ENCODE measurements around the gene ZEB1. TPM values are rescaled to one million over a fixed set of nuclear protein-coding genes. Genes with fewer than 3 reads are reported as not detected.
A peak's percentile ranks its signal among the peaks of the same experiment; 100 is the strongest.

The ZEB1 gene
- total and polyA plus RNA-seq, 9 of the 15 experiments (the other 6 are each of a cell fraction or from before 2014, with no cell fraction given), result 2.1 to 8.4 (median 4.9) TPM

GRCh38 chr10:31317652-31318381 is 1.2 kb upstream of the ZEB1 start:
- 28% methylated on average over 20 of the region's 21 CpGs for WGBS (ENCODE audit: insufficient coverage, low coverage, missing lambda C conversion rate)
- peaks cover 3 to 5% of the 10 kb centered on the region in 2 experiments; a peak in 3 of 5 replicates for H3K27me3 ChIP-seq (ENCODE audit: control insufficient read depth in 2 of 2, insufficient read depth in 2 of 2, low read length in 2 of 2)
- peak overlapping the region; percentile 84 to 95 for H3K9ac ChIP-seq (ENCODE audit: insufficient read depth in 1 of 2, low read depth in 2 of 2, low read length in 2 of 2)
- CTCF ChIA-PET (ENCODE audit: low intra/inter-chr PET ratio), result no interaction called here
- peak in 3 of 4 experiments; percentile 38 to 55 (median 49) for DNase-seq (ENCODE audit: extremely low read depth in 1 of 4, low spot score in 3 of 4)
- peaks cover 7 to 26% of the 10 kb centered on the region in 2 experiments; a peak in 3 of 5 replicates for H3K4me1 ChIP-seq (replicated peaks in 1 of 2; ENCODE audit: control insufficient read depth in 2 of 2, insufficient read depth in 2 of 2, low read length in 2 of 2)
- peaks cover 8% of the 10 kb centered on the region; the same call in 2 of the 3 replicates for H3K79me2 ChIP-seq (ENCODE audit: control insufficient read depth, insufficient read depth, low read length)
- no peak overlapping the region for H3K27ac ChIP-seq (ENCODE audit: extremely low read depth, low read depth, low read length)
- peaks cover 8% of the 10 kb centered on the region; the same call in 1 of the 2 replicates for H4K20me1 ChIP-seq (replicated peaks; ENCODE audit: control insufficient read depth, insufficient read depth, low read length)
- no TSS peak for BruUV-seq (replicated peaks)
- intact Hi-C loops (cut with micrococcal nuclease), result no loop called here
- no peak for ATAC-seq
- peak overlapping the region; percentile 98 for H2AFZ ChIP-seq (ENCODE audit: low read depth, low read length)
- H3K36me3 ChIP-seq (ENCODE audit: control insufficient read depth, insufficient read depth, low read length), result no peaks in the 10 kb centered on the region
- no peak for TF ChIP-seq ATF2 (CRISPR knock-in tag; IDR thresholded peaks at IDR 0.05)
- TF ChIP-seq CUX1 (CRISPR knock-in tag; IDR thresholded peaks at IDR 0.05), result no peak
- no peak for TF ChIP-seq ZNF212 (CRISPR knock-in tag; IDR thresholded peaks at IDR 0.05)
- 0 out of 2 replicates have a peak, but pooled peaks have one; percentile 55 for TF ChIP-seq SREBF2 (CRISPR knock-in tag; IDR thresholded peaks at IDR 0.05)
- peak; percentile 35 for TF ChIP-seq MEIS2 (IDR thresholded peaks at IDR 0.05; ENCODE audit: partially characterized antibody)
- TF ChIP-seq GATA2 (CRISPR knock-in tag; IDR thresholded peaks at IDR 0.05), result peak; percentile 54
- peak; percentile 5; the same call in 1 of the 2 replicates for TF ChIP-seq BHLHE40 (IDR thresholded peaks at IDR 0.05; ENCODE audit: low read length)
- TF ChIP-seq ATF3 (IDR thresholded peaks at IDR 0.05), result no peak
- TF ChIP-seq ATF3 (CRISPR knock-in tag; conservative IDR thresholded peaks at IDR 0.05), result 0 out of 2 replicates have a peak, but pooled peaks have one; percentile 22
- TF ChIP-seq ZEB2 (IDR thresholded peaks at IDR 0.05), result peak; percentile 87; the same call in 1 of the 2 replicates
- TF ChIP-seq TBL1XR1 (IDR thresholded peaks at IDR 0.05; ENCODE audit: low read length in 2 of 2), result no peak
- TF ChIP-seq ARID1B (IDR thresholded peaks at IDR 0.05), result 0 out of 2 replicates have a peak, but pooled peaks have one; percentile 8
- TF ChIP-seq ZKSCAN1 (IDR thresholded peaks at IDR 0.05; ENCODE audit: low read depth, low read length), result peak; percentile 82
- 0 out of 2 replicates have a peak, but pooled peaks have one; percentile 21 for TF ChIP-seq DPF2 (IDR thresholded peaks at IDR 0.05)
- TF ChIP-seq CREM (IDR thresholded peaks at IDR 0.05; ENCODE audit: low read depth), result 0 out of 2 replicates have a peak, but pooled peaks have one; percentile 18
- in situ Hi-C loops (cut with MboI), result no loop called here
- peak overlapping the region; percentile 89 for H3K4me3 ChIP-seq
- no peaks in the 10 kb centered on the region for H3K9me1 ChIP-seq (ENCODE audit: control insufficient read depth, insufficient read depth, low read length)
- no peak for FAIRE-seq
- POLR2A ChIA-PET, result interaction anchor here (1.1 kb wide), 1 partner anchor 50 kb away, joined by 3 read pairs; no protein-coding TSS in a partner anchor
- H3K9me3 ChIP-seq (replicated peaks; ENCODE audit: control insufficient read depth, insufficient read depth, low read depth, low read length), result no peaks in the 10 kb centered on the region
- H3K4me2 ChIP-seq (ENCODE audit: insufficient read depth, low read length), result peak overlapping the region; percentile 86
